ENCODE measurements around the gene HUWE1. TPM values are rescaled to one million over a fixed set of nuclear protein-coding genes. Genes with fewer than 3 reads are reported as not detected.

The HUWE1 gene
- 35.4 TPM for polyA plus RNA-seq (2013, experiment 1 of 2)
- polyA plus RNA-seq (2013, experiment 2 of 2), result 35.5 TPM

- peak within 1 kb of the TSS; percentile 96 for H3K27ac ChIP-seq (replicated peaks; ENCODE audit: low read length)
- no peak within 1 kb of the TSS for H2BK5ac ChIP-seq (ENCODE audit: low read length)
- H3K36me3 ChIP-seq (replicated peaks in 1 of 2; ENCODE audit: control insufficient read depth in 2 of 2, insufficient read depth in 2 of 2, low read length in 2 of 2), result peaks cover 3 to 10% of the 10 kb centered on the region in 2 donors
- no peak within 1 kb of the TSS for H4K8ac ChIP-seq (ENCODE audit: low read depth, low read length)
- H2BK12ac ChIP-seq (ENCODE audit: low read length), result no peak within 1 kb of the TSS
- H2BK15ac ChIP-seq (ENCODE audit: low read length), result no peak within 1 kb of the TSS
- no peak within 1 kb of the TSS for H4K91ac ChIP-seq (ENCODE audit: low read depth, low read length, poor library complexity)
- DNase-seq (ENCODE audit: low spot score), result peak; percentile 79
- no CpG with 5 or more reads among the region's 61 CpGs for WGBS, 2 donors (ENCODE audit: extremely low coverage in 2 of 2, insufficient read length in 2 of 2, insufficient replicate concordance in 1 of 2)
- H3K14ac ChIP-seq (ENCODE audit: low read length), result peak within 1 kb of the TSS; percentile 82
- H3K79me1 ChIP-seq (ENCODE audit: low read depth, low read length), result no peaks in the 10 kb centered on the region
- no peak within 1 kb of the TSS for H3K23ac ChIP-seq (ENCODE audit: low read depth, low read length, poor library complexity)
- H3K9ac ChIP-seq (ENCODE audit: low read depth, low read length, poor library complexity), result peak within 1 kb of the TSS; percentile 60
- H2AFZ ChIP-seq (ENCODE audit: low read length), result peak within 1 kb of the TSS; percentile 93
- H2AK5ac ChIP-seq (ENCODE audit: low read depth, low read length), result no peak within 1 kb of the TSS
- peak within 1 kb of the TSS; percentile 25 for H3K4me2 ChIP-seq (ENCODE audit: insufficient read depth, low read length, poor library complexity, severe bottlenecking)
- no peaks in the 10 kb centered on the region for H3K9me3 ChIP-seq (replicated peaks in 1 of 2; ENCODE audit: control insufficient read depth in 2 of 2, insufficient read depth in 1 of 2, low read depth in 1 of 2, low read length in 2 of 2)
- no peak within 1 kb of the TSS for H3K4ac ChIP-seq (ENCODE audit: low read length)
- H3K27me3 ChIP-seq (ENCODE audit: control insufficient read depth in 3 of 3, insufficient read depth in 3 of 3, low read depth in 1 of 3, low read length in 3 of 3), result no peaks in the 10 kb centered on the region
- H3K4me3 ChIP-seq (ENCODE audit: low read length in 2 of 2), result peak within 1 kb of the TSS; percentile 68 to 94
- H3K4me1 ChIP-seq (ENCODE audit: control insufficient read depth in 2 of 2, insufficient read depth in 1 of 2, low read depth in 1 of 2, low read length in 2 of 2), result no peaks in the 10 kb centered on the region
- H3K18ac ChIP-seq (ENCODE audit: low read length), result peak within 1 kb of the TSS; percentile 83
- no peak within 1 kb of the TSS for H2BK120ac ChIP-seq (ENCODE audit: low read depth, low read length)
These were observed at the start of gene HUWE1 for GRCh38 chrX:53686151-53686885. Gene HUWE1, minus strand, starts transcription at chrX:53686719. Its CDS starts 32,612 bp downstream, at chrX:53654107.

- H3K4ac ChIP-seq (ENCODE audit: low read length), result no peak overlapping the region
- no peak overlapping the region for H4K91ac ChIP-seq (ENCODE audit: low read depth, low read length, poor library complexity)
- no peak overlapping the region for H3K23ac ChIP-seq (ENCODE audit: low read depth, low read length, poor library complexity)
- no peaks in the 10 kb centered on the region for H3K79me1 ChIP-seq (ENCODE audit: low read depth, low read length)
- H3K4me3 ChIP-seq (ENCODE audit: low read length in 2 of 2), result no peak overlapping the region
- no peaks in the 10 kb centered on the region for H3K36me3 ChIP-seq (replicated peaks in 1 of 2; ENCODE audit: control insufficient read depth in 2 of 2, insufficient read depth in 2 of 2, low read length in 2 of 2)
- H2BK12ac ChIP-seq (ENCODE audit: low read length), result no peak overlapping the region
- H3K9me3 ChIP-seq (replicated peaks in 1 of 2; ENCODE audit: control insufficient read depth in 2 of 2, insufficient read depth in 1 of 2, low read depth in 1 of 2, low read length in 2 of 2), result no peaks in the 10 kb centered on the region
- H4K8ac ChIP-seq (ENCODE audit: low read depth, low read length), result no peak overlapping the region
- no peak overlapping the region for H2BK5ac ChIP-seq (ENCODE audit: low read length)
- H3K4me2 ChIP-seq (ENCODE audit: insufficient read depth, low read length, poor library complexity, severe bottlenecking), result no peak overlapping the region
- H3K9ac ChIP-seq (ENCODE audit: low read depth, low read length, poor library complexity), result no peak overlapping the region
- H3K4me1 ChIP-seq (ENCODE audit: control insufficient read depth in 2 of 2, insufficient read depth in 1 of 2, low read depth in 1 of 2, low read length in 2 of 2), result no peaks in the 10 kb centered on the region
- no peak overlapping the region for H2AFZ ChIP-seq (ENCODE audit: low read length)
- no peak overlapping the region for H3K27ac ChIP-seq (replicated peaks; ENCODE audit: low read length)
- no peak for DNase-seq (ENCODE audit: low spot score)
- no peak overlapping the region for H2AK5ac ChIP-seq (ENCODE audit: low read depth, low read length)
- no peak overlapping the region for H3K18ac ChIP-seq (ENCODE audit: low read length)
- H2BK120ac ChIP-seq (ENCODE audit: low read depth, low read length), result no peak overlapping the region
- no CpG with 5 or more reads among the region's 2 CpGs for WGBS, 2 donors (ENCODE audit: extremely low coverage in 2 of 2, insufficient read length in 2 of 2, insufficient replicate concordance in 1 of 2)
- no peak overlapping the region for H2BK15ac ChIP-seq (ENCODE audit: low read length)
- no peak overlapping the region for H3K14ac ChIP-seq (ENCODE audit: low read length)
- no peaks in the 10 kb centered on the region for H3K27me3 ChIP-seq (ENCODE audit: control insufficient read depth in 3 of 3, insufficient read depth in 3 of 3, low read depth in 1 of 3, low read length in 3 of 3)
These were observed 46.3 kb upstream of the HUWE1 start for GRCh38 chrX:53732797-53733196.

- H3K27me3 ChIP-seq (ENCODE audit: control insufficient read depth in 3 of 3, insufficient read depth in 3 of 3, low read depth in 1 of 3, low read length in 3 of 3), result no peaks in the 10 kb centered on the region
- H3K23ac ChIP-seq (ENCODE audit: low read depth, low read length, poor library complexity), result no peak overlapping the region
- H3K4me2 ChIP-seq (ENCODE audit: insufficient read depth, low read length, poor library complexity, severe bottlenecking), result no peak overlapping the region
- H2AFZ ChIP-seq (ENCODE audit: low read length), result no peak overlapping the region
- DNase-seq (ENCODE audit: low spot score), result no peak
- no CpG with 5 or more reads among the region's 1 CpG for WGBS, 2 donors (ENCODE audit: extremely low coverage in 2 of 2, insufficient read length in 2 of 2, insufficient replicate concordance in 1 of 2)
- no peak overlapping the region for H3K14ac ChIP-seq (ENCODE audit: low read length)
- H2BK5ac ChIP-seq (ENCODE audit: low read length), result no peak overlapping the region
- no peak overlapping the region for H2AK5ac ChIP-seq (ENCODE audit: low read depth, low read length)
- H3K9me3 ChIP-seq (replicated peaks in 1 of 2; ENCODE audit: control insufficient read depth in 2 of 2, insufficient read depth in 1 of 2, low read depth in 1 of 2, low read length in 2 of 2), result no peaks in the 10 kb centered on the region
- no peak overlapping the region for H3K9ac ChIP-seq (ENCODE audit: low read depth, low read length, poor library complexity)
- H3K18ac ChIP-seq (ENCODE audit: low read length), result no peak overlapping the region
- no peaks in the 10 kb centered on the region for H3K4me1 ChIP-seq (ENCODE audit: control insufficient read depth in 2 of 2, insufficient read depth in 1 of 2, low read depth in 1 of 2, low read length in 2 of 2)
- no peaks in the 10 kb centered on the region for H3K36me3 ChIP-seq (replicated peaks in 1 of 2; ENCODE audit: control insufficient read depth in 2 of 2, insufficient read depth in 2 of 2, low read length in 2 of 2)
- no peak overlapping the region for H3K4me3 ChIP-seq (ENCODE audit: low read length in 2 of 2)
- no peak overlapping the region for H3K27ac ChIP-seq (replicated peaks; ENCODE audit: low read length)
- no peak overlapping the region for H4K8ac ChIP-seq (ENCODE audit: low read depth, low read length)
- H4K91ac ChIP-seq (ENCODE audit: low read depth, low read length, poor library complexity), result no peak overlapping the region
- no peaks in the 10 kb centered on the region for H3K79me1 ChIP-seq (ENCODE audit: low read depth, low read length)
- no peak overlapping the region for H2BK12ac ChIP-seq (ENCODE audit: low read length)
- H3K4ac ChIP-seq (ENCODE audit: low read length), result no peak overlapping the region
- no peak overlapping the region for H2BK15ac ChIP-seq (ENCODE audit: low read length)
- H2BK120ac ChIP-seq (ENCODE audit: low read depth, low read length), result no peak overlapping the region
These were observed 43.2 kb upstream of the HUWE1 start for GRCh38 chrX:53729751-53730150.

GRCh38 chrX:53728506-53728905, 42.0 kb upstream of the HUWE1 start:
- no peak overlapping the region for H4K91ac ChIP-seq (ENCODE audit: low read depth, low read length, poor library complexity)
- no peak overlapping the region for H3K9ac ChIP-seq (ENCODE audit: low read depth, low read length, poor library complexity)
- no peaks in the 10 kb centered on the region for H3K79me1 ChIP-seq (ENCODE audit: low read depth, low read length)
- no peak overlapping the region for H3K27ac ChIP-seq (replicated peaks; ENCODE audit: low read length)
- H4K8ac ChIP-seq (ENCODE audit: low read depth, low read length), result no peak overlapping the region
- H3K27me3 ChIP-seq (ENCODE audit: control insufficient read depth in 3 of 3, insufficient read depth in 3 of 3, low read depth in 1 of 3, low read length in 3 of 3), result no peaks in the 10 kb centered on the region
- no peak overlapping the region for H2BK5ac ChIP-seq (ENCODE audit: low read length)
- WGBS, 2 donors (ENCODE audit: extremely low coverage in 2 of 2, insufficient read length in 2 of 2, insufficient replicate concordance in 1 of 2), result 100% methylated on average over 1 of the region's 2 CpGs; no CpG with 5 or more reads in 1 of the 2 donors
- no peak overlapping the region for H3K4ac ChIP-seq (ENCODE audit: low read length)
- no peak overlapping the region for H2BK12ac ChIP-seq (ENCODE audit: low read length)
- H2BK120ac ChIP-seq (ENCODE audit: low read depth, low read length), result no peak overlapping the region
- no peak overlapping the region for H3K4me2 ChIP-seq (ENCODE audit: insufficient read depth, low read length, poor library complexity, severe bottlenecking)
- no peaks in the 10 kb centered on the region for H3K4me1 ChIP-seq (ENCODE audit: control insufficient read depth in 2 of 2, insufficient read depth in 1 of 2, low read depth in 1 of 2, low read length in 2 of 2)
- no peak overlapping the region for H2AFZ ChIP-seq (ENCODE audit: low read length)
- H3K23ac ChIP-seq (ENCODE audit: low read depth, low read length, poor library complexity), result no peak overlapping the region
- H2AK5ac ChIP-seq (ENCODE audit: low read depth, low read length), result no peak overlapping the region
- no peaks in the 10 kb centered on the region for H3K9me3 ChIP-seq (replicated peaks in 1 of 2; ENCODE audit: control insufficient read depth in 2 of 2, insufficient read depth in 1 of 2, low read depth in 1 of 2, low read length in 2 of 2)
- DNase-seq (ENCODE audit: low spot score), result no peak
- H3K4me3 ChIP-seq (ENCODE audit: low read length in 2 of 2), result no peak overlapping the region
- no peaks in the 10 kb centered on the region for H3K36me3 ChIP-seq (replicated peaks in 1 of 2; ENCODE audit: control insufficient read depth in 2 of 2, insufficient read depth in 2 of 2, low read length in 2 of 2)
- no peak overlapping the region for H2BK15ac ChIP-seq (ENCODE audit: low read length)
- no peak overlapping the region for H3K14ac ChIP-seq (ENCODE audit: low read length)
- H3K18ac ChIP-seq (ENCODE audit: low read length), result no peak overlapping the region

Measured in neuronal stem cell (in vitro differentiated cells).